Breast epithelium (tissue), 3 donors: Measurements from ENCODE around the gene KLF18.

Experiments used
- POLR2A ChIP-seq: fragments of 450-650 bp; IDR thresholded peaks from one replicate; pipeline ENCODE4 v1.6.1; 2016; ENCODE audit warnings: antibody characterized with exemption, mild to moderate bottlenecking, moderate library complexity
- TF ChIP-seq, protein P1 (sequence below), 3 donors: fragments of 450-650 bp; IDR thresholded peaks; one replicate each; pipeline ENCODE4 v1.5.1; 2016 to 2017; ENCODE audit warnings: antibody characterized with exemption in 3 of 3, mild to moderate bottlenecking in 3 of 3, moderate library complexity in 3 of 3

DNA sequence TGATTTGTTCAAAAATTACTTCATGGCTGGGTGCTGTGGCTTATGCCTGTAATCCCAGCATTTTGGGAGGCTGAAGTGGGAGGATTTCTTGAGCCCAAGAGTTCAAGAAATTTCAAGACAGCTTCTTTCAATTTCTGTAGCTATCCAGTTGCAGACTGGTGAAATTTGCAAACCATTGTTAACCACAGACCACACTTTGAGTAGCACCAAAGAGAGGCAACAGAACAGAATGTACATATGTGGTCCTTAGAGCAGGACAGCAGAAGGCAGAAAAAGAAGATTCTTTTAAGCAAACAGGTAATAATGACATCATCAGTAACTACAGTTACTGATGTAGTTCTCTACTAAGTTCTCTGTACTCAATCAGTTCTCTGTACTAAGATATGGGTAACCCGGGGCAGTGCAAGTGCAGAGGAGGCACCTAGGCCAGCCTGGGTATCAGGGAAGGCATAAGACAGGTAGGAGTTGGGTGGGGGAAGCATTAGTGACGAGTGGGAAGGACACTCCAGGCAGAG lies 28.3 kb downstream of the KLF18 start:
- TF ChIP-seq POLR2A, result no peak
- TF ChIP-seq, protein P1, sequence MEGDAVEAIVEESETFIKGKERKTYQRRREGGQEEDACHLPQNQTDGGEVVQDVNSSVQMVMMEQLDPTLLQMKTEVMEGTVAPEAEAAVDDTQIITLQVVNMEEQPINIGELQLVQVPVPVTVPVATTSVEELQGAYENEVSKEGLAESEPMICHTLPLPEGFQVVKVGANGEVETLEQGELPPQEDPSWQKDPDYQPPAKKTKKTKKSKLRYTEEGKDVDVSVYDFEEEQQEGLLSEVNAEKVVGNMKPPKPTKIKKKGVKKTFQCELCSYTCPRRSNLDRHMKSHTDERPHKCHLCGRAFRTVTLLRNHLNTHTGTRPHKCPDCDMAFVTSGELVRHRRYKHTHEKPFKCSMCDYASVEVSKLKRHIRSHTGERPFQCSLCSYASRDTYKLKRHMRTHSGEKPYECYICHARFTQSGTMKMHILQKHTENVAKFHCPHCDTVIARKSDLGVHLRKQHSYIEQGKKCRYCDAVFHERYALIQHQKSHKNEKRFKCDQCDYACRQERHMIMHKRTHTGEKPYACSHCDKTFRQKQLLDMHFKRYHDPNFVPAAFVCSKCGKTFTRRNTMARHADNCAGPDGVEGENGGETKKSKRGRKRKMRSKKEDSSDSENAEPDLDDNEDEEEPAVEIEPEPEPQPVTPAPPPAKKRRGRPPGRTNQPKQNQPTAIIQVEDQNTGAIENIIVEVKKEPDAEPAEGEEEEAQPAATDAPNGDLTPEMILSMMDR (IDR thresholded peaks at IDR 0.05), result no peak
